Lower lobe of right lung (tissue), 2 donors: ENCODE results near the gene C6orf52. TPM values are rescaled to one million over a fixed set of nuclear protein-coding genes. Genes with fewer than 3 reads are reported as not detected.

Source experiments
- ATAC-seq, 2 donors: fragments of 200-7000 bp; cut with Tn5 transposase; one replicate each; pipeline ENCODE4 v1.9.1; 2020 to 2022; ENCODE audit warnings: mild to moderate bottlenecking in 2 of 2, moderate library complexity in 2 of 2
- DNase-seq: peaks from one replicate; pipeline ENCODE4 v3.0.0-alpha.2; 2020
- H3K27ac ChIP-seq: fragments of 200-600 bp; one replicate; pipeline ENCODE4 v1.8.0; 2022
- H3K27me3 ChIP-seq: fragments of 200-600 bp; one replicate; pipeline ENCODE4 v1.8.0; 2022; ENCODE audit warnings: low read depth
- H3K36me3 ChIP-seq: fragments of 200-600 bp; one replicate; pipeline ENCODE4 v1.8.0; 2022; ENCODE audit warnings: mild to moderate bottlenecking
- H3K4me1 ChIP-seq: fragments of 200-600 bp; one replicate; pipeline ENCODE4 v1.8.0; 2022
- H3K4me3 ChIP-seq: fragments of 200-600 bp; one replicate; pipeline ENCODE4 v1.8.0; 2022; ENCODE audit warnings: mild to moderate bottlenecking
- H3K9me3 ChIP-seq: fragments of 200-600 bp; one replicate; pipeline ENCODE4 v1.8.0; 2022
- intact Hi-C: fragments of 100-400 bp; cut with DNase I; formaldehyde crosslinking; loops from one replicate; pipeline ENCODE4 v1.11.0; 2022
- total RNA-seq: library from RNA; stranded (reverse); fragmentation: NEBNext Ultra II Directional; extraction: Animal tissue kit (Norgen Biotek cat#: 25700); gene quantifications from one replicate; pipeline ENCODE4 v1.2.1, GENCODE V29; 2021
- TF ChIP-seq, protein P1 (sequence below): fragments of 200-600 bp; IDR thresholded peaks from one replicate; pipeline ENCODE4 v1.8.0; 2022; ENCODE audit warnings: antibody characterized with exemption, mild to moderate bottlenecking
- donor health status: DM: no; HTN: yes; CAD: no; lungs with severe emphysema.

C6orf52 gene
- total RNA-seq, 1 donor from 2014 or later: 1.3 TPM

DNA sequence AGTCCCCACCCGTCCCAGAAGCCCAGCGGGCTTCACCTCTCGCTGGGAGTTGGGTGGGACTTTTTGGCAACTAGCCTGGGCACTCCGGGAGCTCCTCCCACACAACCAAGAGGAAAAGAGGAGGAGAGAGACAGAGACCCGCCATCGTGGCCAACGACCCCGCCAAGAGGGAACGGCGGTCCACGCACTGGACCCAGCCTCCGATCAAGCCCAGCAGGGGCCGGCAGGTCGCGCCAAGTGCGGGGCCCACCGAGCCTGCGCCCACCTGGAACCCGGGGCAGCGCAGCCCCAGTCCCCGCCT is 25.5 kb upstream of the C6orf52 start:
- no peak for ATAC-seq
- Histone ChIP-seq H3K27me3 (no peaks in the 10 kb centered on the region), H3K4me3 (peak overlapping the region; percentile 75), H3K4me1 (peaks cover 22% of the 10 kb centered on the region), H3K36me3 (no peaks in the 10 kb centered on the region), H3K27ac (peak overlapping the region; percentile 90), H3K9me3 (no peaks in the 10 kb centered on the region)
- intact Hi-C loops: no loop called here
- no peak for DNase-seq
- TF ChIP-seq, protein P1, sequence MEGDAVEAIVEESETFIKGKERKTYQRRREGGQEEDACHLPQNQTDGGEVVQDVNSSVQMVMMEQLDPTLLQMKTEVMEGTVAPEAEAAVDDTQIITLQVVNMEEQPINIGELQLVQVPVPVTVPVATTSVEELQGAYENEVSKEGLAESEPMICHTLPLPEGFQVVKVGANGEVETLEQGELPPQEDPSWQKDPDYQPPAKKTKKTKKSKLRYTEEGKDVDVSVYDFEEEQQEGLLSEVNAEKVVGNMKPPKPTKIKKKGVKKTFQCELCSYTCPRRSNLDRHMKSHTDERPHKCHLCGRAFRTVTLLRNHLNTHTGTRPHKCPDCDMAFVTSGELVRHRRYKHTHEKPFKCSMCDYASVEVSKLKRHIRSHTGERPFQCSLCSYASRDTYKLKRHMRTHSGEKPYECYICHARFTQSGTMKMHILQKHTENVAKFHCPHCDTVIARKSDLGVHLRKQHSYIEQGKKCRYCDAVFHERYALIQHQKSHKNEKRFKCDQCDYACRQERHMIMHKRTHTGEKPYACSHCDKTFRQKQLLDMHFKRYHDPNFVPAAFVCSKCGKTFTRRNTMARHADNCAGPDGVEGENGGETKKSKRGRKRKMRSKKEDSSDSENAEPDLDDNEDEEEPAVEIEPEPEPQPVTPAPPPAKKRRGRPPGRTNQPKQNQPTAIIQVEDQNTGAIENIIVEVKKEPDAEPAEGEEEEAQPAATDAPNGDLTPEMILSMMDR: no peak

DNA sequence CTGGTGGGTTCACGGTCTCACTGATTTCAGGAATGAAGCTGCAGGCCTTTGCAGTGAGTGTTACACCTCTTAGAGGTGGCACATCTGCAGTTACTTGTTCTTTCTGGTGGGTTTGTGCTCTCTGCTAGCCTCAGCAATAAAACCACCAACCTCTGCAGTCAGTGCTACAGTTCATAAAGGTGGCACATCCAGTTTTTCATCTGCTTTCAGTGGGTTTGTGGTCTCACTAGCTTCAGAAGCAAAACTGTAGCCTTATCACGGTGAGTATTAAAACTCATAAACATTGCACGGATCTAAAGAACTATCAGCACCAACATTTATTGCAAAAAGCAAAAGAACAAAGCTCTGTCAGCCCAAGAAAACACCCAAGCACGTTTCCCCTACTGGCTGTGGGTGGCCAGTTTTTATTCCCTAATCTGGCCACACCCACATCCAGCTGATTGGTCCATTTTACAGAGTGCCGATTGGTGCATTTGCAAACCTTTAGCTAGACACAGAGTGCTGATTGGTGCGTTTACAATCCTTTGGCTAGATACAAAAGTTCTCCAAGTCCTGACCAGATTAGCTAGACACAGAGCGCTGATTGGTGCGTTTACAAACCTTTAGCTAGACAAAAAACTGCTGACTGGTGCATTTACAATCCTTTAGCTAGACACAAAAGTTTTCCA is 25.0 kb upstream of the C6orf52 start:
- H3K4me3 ChIP-seq: peak overlapping the region; percentile 75
- no peaks in the 10 kb centered on the region for H3K27me3 ChIP-seq
- no peaks in the 10 kb centered on the region for H3K9me3 ChIP-seq
- DNase-seq (no peak), ATAC-seq (no peak)
- TF ChIP-seq, protein P1: no peak
- no peaks in the 10 kb centered on the region for H3K36me3 ChIP-seq
- intact Hi-C loops: no loop called here
- peaks cover 17% of the 10 kb centered on the region for H3K4me1 ChIP-seq
- H3K27ac ChIP-seq: peak overlapping the region; percentile 90

DNA sequence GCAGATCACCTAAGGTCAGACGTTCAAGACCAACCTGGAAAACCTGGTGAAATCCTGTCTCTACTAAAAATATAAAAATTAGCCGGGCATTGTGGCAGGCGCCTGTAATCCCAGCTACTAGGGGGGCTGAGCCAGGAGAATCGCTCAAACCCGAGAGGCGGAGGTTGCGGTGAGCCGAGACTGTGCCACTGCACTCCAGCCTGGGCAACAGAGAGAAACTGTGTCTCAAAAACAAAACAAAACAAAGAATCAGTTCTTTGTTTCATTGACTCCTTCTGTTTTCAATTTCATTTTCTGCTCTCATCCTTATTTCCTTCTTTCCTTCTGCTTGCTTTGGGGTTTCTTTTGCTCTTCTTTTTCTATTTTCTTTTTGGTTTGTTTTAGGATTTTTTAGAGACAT is 19.5 kb upstream of the C6orf52 start:
- DNase-seq (no peak), ATAC-seq (no peak)
- Histone ChIP-seq H3K27ac (no peak overlapping the region), H3K9me3 (no peaks in the 10 kb centered on the region), H3K4me1 (no peaks in the 10 kb centered on the region), H3K36me3 (peaks cover 19% of the 10 kb centered on the region), H3K27me3 (no peaks in the 10 kb centered on the region), H3K4me3 (no peak overlapping the region)
- TF ChIP-seq, protein P1: no peak
- intact Hi-C loops: no loop called here

DNA sequence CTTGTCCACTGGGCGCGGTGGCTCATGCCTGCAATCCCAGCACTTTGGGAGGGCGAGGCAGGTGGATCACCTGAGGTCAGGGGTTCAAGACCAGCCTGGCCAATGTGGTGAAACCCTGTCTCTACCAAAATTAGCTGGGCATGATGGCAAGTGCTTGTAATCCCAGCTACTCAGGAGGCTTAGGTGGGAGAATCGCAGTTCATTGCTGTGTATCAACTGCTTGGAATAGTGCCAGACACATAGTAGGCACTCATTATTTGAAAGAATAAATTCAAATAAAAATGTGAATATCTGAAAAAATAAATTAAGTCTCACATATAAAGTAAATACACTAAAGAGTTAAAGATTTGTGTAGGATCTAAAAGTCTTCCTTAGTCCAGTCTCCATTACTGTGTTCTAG is 2.2 kb upstream of the C6orf52 start:
- no peak for ATAC-seq
- TF ChIP-seq, protein P1: no peak
- no peak overlapping the region for H3K27ac ChIP-seq

DNA sequence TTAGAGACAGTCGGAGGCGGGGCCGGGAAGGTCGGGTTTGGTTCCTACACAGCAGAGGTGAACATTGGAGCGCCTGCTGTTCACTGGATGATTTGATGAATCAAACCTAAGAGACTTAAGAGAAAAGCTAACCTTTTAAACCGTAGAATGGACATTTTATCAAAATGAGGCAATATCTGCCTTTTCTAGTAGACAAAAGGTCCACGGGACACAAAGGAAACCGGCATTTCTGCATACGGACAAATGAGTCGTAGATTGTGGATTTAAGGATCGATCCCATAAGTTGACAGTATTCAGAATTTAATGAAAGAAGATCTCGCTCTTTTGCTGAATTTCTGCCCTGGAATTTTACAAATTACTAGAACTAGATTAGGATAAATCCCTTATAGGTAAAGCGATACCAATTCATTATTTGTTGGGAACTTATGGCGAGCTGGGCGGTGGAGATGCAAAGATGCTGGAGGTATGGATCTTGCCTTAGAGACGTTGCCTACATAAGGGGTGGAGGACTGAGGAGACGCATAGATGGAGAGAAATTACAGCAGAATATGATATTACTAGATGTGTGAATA is 756 bp upstream of the C6orf52 start:
- Histone ChIP-seq H3K4me1 (peaks cover 28% of the 10 kb centered on the region), H3K27me3 (no peaks in the 10 kb centered on the region), H3K4me3 (peak overlapping the region; percentile 86), H3K9me3 (no peaks in the 10 kb centered on the region), H3K36me3 (peaks cover 29% of the 10 kb centered on the region), H3K27ac (peak overlapping the region; percentile 98)
- ATAC-seq: no peak
- intact Hi-C loops: no loop called here
- TF ChIP-seq, protein P1: no peak
- DNase-seq: no peak

More for the DNA sequence above, 2.2 kb upstream of the C6orf52 start:
- Histone ChIP-seq H3K4me3 (no peak overlapping the region), H3K9me3 (no peaks in the 10 kb centered on the region), H3K27me3 (no peaks in the 10 kb centered on the region), H3K36me3 (peaks cover 42% of the 10 kb centered on the region), H3K4me1 (peaks cover 28% of the 10 kb centered on the region)
- intact Hi-C loops: no loop called here
- no peak for DNase-seq
